Calu3 (cell line): ENCODE results near the gene RPS18. TPM values are rescaled to one million over a fixed set of nuclear protein-coding genes. Genes with fewer than 3 reads are reported as not detected.
"Not testable (repeated sequence)": the region's sequence is repeated elsewhere in the genome, so short reads cannot be mapped to it uniquely, and the experiment has no call there.

Experiments used
- Bru-seq: library from RNA; stranded (reverse); fragments of 400-500 nt; gene quantifications from one replicate; lab custom pipeline; 2021; lab: Mats Ljungman, UMichigan
- BruChase-seq, 2 experiments: library from RNA; stranded (reverse); fragments of 400-500 nt; gene quantifications; one replicate each; lab custom pipeline; 2021; lab: Mats Ljungman, UMichigan
- BruUV-seq: library from RNA; stranded (reverse); fragments of 400-500 nt; replicated peaks from 2 replicates; lab custom pipeline; 2021; lab: Mats Ljungman, UMichigan
- CTCF ChIA-PET: fragments of 300-600 bp; sonication (Branson Sonifier 250); formaldehyde crosslinking; loops from one replicate; lab custom pipeline; 2022; ENCODE audit warnings: antibody characterized with exemption; lab: Charles Lee
- DNase-seq: peaks from one replicate; pipeline ENCODE4 v3.0.0; 2022
- H3K27ac Mint-ChIP-seq: one replicate; pipeline ENCODE4 v1.8.0; 2022; ENCODE audit warnings: mixed read lengths; ENCODE audit not compliant: unreplicated experiment
- H3K27me3 Mint-ChIP-seq: one replicate; pipeline ENCODE4 v1.8.0; 2022; ENCODE audit warnings: mixed read lengths; ENCODE audit not compliant: unreplicated experiment
- H3K36me3 Mint-ChIP-seq: one replicate; pipeline ENCODE4 v1.8.0; 2022; ENCODE audit warnings: mild to moderate bottlenecking, moderate library complexity, mixed read lengths; ENCODE audit not compliant: insufficient read depth, unreplicated experiment
- H3K4me1 Mint-ChIP-seq: one replicate; pipeline ENCODE4 v1.8.0; 2022; ENCODE audit warnings: mild to moderate bottlenecking, low read depth, mixed read lengths; ENCODE audit not compliant: unreplicated experiment
- H3K4me3 Mint-ChIP-seq: one replicate; pipeline ENCODE4 v1.8.0; 2022; ENCODE audit warnings: mild to moderate bottlenecking, low read depth, moderate library complexity, mixed read lengths; ENCODE audit not compliant: unreplicated experiment
- H3K9me3 Mint-ChIP-seq: one replicate; pipeline ENCODE4 v1.8.0; 2022; ENCODE audit warnings: low read depth, mixed read lengths; ENCODE audit not compliant: unreplicated experiment
- intact Hi-C: fragments of 100-400 bp; cut with micrococcal nuclease; formaldehyde crosslinking; loops from one replicate; pipeline ENCODE4 v1.10.0; 2022; ENCODE audit not compliant: unreplicated experiment
- long read RNA-seq: library from polyadenylated mRNA; stranded (forward); transcript quantifications from one replicate; pipeline ENCODE4 v2.0.0, GENCODE V29; 2022
- total RNA-seq: library from RNA; stranded (reverse); gene quantifications from 2 replicates; pipeline ENCODE4 v1.2.3, GENCODE V29; 2022
- TF ChIP-seq, protein P1 (sequence below): fragments of 200-600 bp; IDR thresholded peaks from one replicate; pipeline ENCODE4 v1.8.0; 2022; ENCODE audit warnings: antibody characterized with exemption; ENCODE audit not compliant: unreplicated experiment

RPS18 gene
- total RNA-seq (2,667 and 2,688 TPM in 2 replicates), Bru-seq, nascent RNA (percentile 99 among the genes with signal in this experiment), BruChase-seq, experiment 1, labeled RNA remaining after a 6-hour chase (percentile 100 among the genes with signal in this experiment), BruChase-seq, experiment 2, labeled RNA remaining after a 2-hour chase (percentile 99 among the genes with signal in this experiment)
- long read RNA-seq, transcript RPS18-236 (5 exons, 996 nt), result minor isoform, 57 of 1,244 reads
- long read RNA-seq, transcript RPS18-235 (3 exons, 413 nt), result minor isoform, 11 of 1,244 reads
- long read RNA-seq, transcript RPS18-230 (6 exons, 613 nt), result major isoform, 1,112 of 1,244 reads
- long read RNA-seq, partial matches to known transcripts, result 43 of 1,244 reads
- long read RNA-seq, other reads (novel, unspliced or antisense), result 15 of 1,244 reads

DNA sequence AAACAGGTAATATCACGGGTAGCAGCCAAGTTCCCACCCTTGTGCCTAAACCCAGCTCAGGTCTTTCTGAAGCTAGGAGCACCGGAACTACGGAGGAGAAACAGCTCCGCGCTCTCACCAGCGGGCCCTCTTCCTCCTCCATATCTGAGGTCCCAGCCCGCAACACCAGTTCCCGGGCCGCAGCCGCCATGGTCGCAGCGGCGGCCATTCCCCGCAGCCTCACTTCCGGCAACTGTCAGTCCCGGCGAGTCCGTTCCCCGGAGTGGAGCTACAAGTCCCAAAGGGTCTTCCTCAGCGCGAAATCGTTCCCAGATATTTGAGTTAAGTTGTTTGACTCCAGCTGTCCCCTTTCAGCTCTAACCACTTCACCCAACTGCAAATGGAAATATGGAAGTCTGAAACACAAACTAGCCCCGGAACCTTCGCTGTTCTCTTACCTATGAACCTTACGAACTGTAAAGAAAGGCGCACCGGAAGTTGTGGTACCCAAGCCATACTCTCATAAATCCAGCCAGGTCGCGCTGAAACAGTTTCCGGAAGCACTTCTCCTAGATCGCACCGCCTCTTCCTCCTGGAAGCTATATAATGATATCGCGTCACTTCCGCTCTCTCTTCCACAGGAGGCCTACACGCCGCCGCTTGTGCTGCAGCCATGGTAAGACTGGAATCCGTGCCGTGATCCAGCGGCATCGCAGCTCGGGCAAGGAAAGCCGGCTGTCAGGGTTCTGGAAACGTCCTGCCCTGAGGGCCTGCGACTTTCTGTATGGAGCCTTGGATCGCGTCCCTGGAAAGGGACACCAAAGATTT, at the start of gene RPS18, which contains the start of gene VPS52:
Gene RPS18 (plus strand): TSS at position 608 of the 807 bp plus-strand sequence. CDS start 45 bp downstream, at position 653.
Gene VPS52 (minus strand): TSS at position 409 of the 807 bp plus-strand sequence. CDS start 201 bp downstream, at position 208.
- intact Hi-C loops, result no loop called here
- DNase-seq, result peak; percentile 96
- Mint-ChIP-seq H3K4me1 (peaks cover 65% of the 10 kb centered on the region), H3K36me3 (peaks cover 75% of the 10 kb centered on the region), H3K27ac (peak within 1 kb of the TSS; percentile 100), H3K4me3 (peak within 1 kb of the TSS; percentile 94), H3K9me3 (no peaks in the 10 kb centered on the region), H3K27me3 (peaks cover 13% of the 10 kb centered on the region)
- TSS peak; percentile 76 for BruUV-seq
- TF ChIP-seq, protein P1, sequence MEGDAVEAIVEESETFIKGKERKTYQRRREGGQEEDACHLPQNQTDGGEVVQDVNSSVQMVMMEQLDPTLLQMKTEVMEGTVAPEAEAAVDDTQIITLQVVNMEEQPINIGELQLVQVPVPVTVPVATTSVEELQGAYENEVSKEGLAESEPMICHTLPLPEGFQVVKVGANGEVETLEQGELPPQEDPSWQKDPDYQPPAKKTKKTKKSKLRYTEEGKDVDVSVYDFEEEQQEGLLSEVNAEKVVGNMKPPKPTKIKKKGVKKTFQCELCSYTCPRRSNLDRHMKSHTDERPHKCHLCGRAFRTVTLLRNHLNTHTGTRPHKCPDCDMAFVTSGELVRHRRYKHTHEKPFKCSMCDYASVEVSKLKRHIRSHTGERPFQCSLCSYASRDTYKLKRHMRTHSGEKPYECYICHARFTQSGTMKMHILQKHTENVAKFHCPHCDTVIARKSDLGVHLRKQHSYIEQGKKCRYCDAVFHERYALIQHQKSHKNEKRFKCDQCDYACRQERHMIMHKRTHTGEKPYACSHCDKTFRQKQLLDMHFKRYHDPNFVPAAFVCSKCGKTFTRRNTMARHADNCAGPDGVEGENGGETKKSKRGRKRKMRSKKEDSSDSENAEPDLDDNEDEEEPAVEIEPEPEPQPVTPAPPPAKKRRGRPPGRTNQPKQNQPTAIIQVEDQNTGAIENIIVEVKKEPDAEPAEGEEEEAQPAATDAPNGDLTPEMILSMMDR, result no peak
- CTCF ChIA-PET, result interaction anchor here (0.5 to 1.2 kb wide), 8 partner anchors 18 to 139 kb away, joined by 3 to 5 read pairs (median 3); partner anchors contain the start of genes PFDN6, PHF1, RGL2 and WDR46

DNA sequence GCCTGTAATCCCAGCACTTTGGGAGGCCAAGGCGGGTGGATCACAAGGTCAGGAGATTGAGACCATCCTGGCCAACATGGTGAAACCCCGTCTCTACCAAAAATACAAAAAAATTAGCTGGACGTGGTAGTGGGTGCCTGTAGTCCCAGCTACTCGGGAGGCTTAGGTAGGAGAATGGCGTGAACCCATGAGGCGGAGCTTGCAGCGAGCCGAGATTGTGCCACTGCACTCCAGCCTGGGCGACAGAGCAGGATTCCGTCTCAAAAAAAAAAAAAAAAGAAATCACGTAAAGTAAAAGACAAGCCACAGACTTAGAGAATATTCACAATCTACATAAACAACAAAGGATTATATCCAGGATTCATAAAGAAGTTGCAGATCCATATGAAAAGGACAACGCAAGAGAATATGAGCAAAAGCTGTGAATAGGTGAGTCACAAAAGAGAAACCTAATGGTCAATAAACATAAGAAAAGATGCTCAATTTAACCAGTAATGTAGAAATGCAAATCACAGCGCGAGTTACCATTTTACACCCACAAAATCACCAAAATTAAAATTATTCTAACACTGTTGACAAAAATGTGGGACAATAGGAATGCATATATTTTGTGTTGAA, 45.3 kb upstream of the RPS18 start:
- H3K9me3 Mint-ChIP-seq, intact Hi-C loops, DNase-seq, BruUV-seq, H3K36me3 Mint-ChIP-seq, CTCF ChIA-PET, H3K4me3 Mint-ChIP-seq, H3K27ac Mint-ChIP-seq, H3K4me1 Mint-ChIP-seq: not testable (repeated sequence)
- peaks cover 75% of the 10 kb centered on the region for H3K27me3 Mint-ChIP-seq

DNA sequence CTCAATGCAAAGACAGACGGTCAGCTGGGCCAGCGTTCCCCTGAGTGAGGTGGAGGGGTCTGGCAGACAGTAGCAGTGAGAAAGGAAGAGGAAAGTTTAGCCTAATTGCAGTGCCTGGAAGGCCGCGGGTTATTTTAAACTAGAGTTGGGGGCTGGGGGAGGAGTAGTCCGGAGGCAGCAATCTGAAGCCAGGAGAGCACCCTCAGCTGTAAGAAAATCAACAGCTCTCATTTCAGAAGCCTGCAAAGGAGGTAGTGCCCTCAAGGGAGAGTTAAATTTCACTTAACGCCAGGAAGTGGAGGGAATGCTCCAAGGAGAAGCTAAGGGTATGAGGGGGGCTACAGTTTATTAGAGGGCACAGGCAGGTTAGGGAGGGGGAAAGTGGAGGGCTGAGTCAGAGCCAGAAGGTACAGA, 36.6 kb upstream of the RPS18 start:
- TF ChIP-seq, protein P1, result no peak
- CTCF ChIA-PET, result interaction anchor here (0.7 kb wide), 1 partner anchor 13 kb away, joined by 3 read pairs; no protein-coding TSS in a partner anchor
- Mint-ChIP-seq H3K4me1 (peaks cover 14% of the 10 kb centered on the region), H3K4me3 (no peak overlapping the region), H3K36me3 (no peaks in the 10 kb centered on the region), H3K9me3 (no peaks in the 10 kb centered on the region), H3K27ac (no peak overlapping the region), H3K27me3 (peaks cover 86% of the 10 kb centered on the region)
- no peak for DNase-seq
- intact Hi-C loops, result no loop called here
- no TSS peak for BruUV-seq

DNA sequence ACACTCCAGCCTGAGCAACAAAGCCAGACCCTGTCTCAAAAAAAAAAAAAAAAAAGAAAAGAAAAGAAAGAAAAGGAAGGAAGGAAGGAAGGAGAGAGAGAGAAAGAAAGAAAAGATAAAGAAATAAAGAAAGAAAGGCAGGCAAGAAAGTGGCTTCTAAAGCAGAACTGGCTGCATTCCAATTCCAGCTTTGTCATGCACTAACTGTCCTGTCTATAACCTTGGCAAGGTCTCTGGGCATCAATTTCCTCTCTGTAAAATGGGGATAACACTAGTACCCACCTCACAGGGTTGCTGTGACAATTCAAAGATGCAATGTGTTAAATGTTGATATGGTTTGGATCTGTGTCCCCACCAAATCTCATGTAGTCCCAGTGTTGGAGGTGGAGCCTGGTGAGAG, 35.5 kb upstream of the RPS18 start:
- Mint-ChIP-seq H3K9me3 (no peaks in the 10 kb centered on the region), H3K4me1 (peaks cover 10% of the 10 kb centered on the region), H3K27me3 (peaks cover 87% of the 10 kb centered on the region), H3K4me3 (no peak overlapping the region), H3K36me3 (no peaks in the 10 kb centered on the region), H3K27ac (no peak overlapping the region)
- TF ChIP-seq, protein P1, result no peak
- CTCF ChIA-PET, result interaction anchor here (0.6 to 1.4 kb wide), 2 partner anchors 12 to 1347 kb away, joined by 3 to 4 read pairs; no protein-coding TSS in a partner anchor
- no TSS peak for BruUV-seq
- intact Hi-C loops, result no loop called here
- DNase-seq, result no peak
